Ascending aorta (tissue), 2 donors: Measurements from ENCODE around the gene LMOD1. TPM values are rescaled to one million over a fixed set of nuclear protein-coding genes. Genes with fewer than 3 reads are reported as not detected.
"Not testable (repeated sequence)": the region's sequence is repeated elsewhere in the genome, so short reads cannot be mapped to it uniquely, and the experiment has no call there.

ENCODE experiments used
- DNase-seq, 2 donors: peaks; one replicate each; pipeline ENCODE4 v3.0.0-alpha.2; 2019; ENCODE audit warnings: low spot score in 2 of 2
- H3K27ac ChIP-seq, 2 donors: fragments of 200-600 bp; sonication (generic); one replicate each; pipeline ENCODE4 v1.5.1; 2016 to 2017; ENCODE audit warnings: mild to moderate bottlenecking in 1 of 2
- H3K27me3 ChIP-seq: fragments of 200-600 bp; sonication (generic); one replicate; pipeline ENCODE4 v1.5.1; 2017
- H3K36me3 ChIP-seq, 2 donors: fragments of 200-600 bp; sonication (generic); one replicate each; pipeline ENCODE4 v1.5.1; 2016
- H3K4me1 ChIP-seq, 2 donors: fragments of 200-600 bp; sonication (generic); one replicate each; pipeline ENCODE4 v1.5.1; 2016 to 2017; ENCODE audit warnings: mild to moderate bottlenecking in 1 of 2
- H3K4me3 ChIP-seq, 2 donors: fragments of 200-600 bp; sonication (generic); one replicate each; pipeline ENCODE4 v1.5.1; 2016 to 2017; ENCODE audit warnings: mild to moderate bottlenecking in 1 of 2
- H3K9me3 ChIP-seq, 2 donors: fragments of 200-600 bp; sonication (generic); one replicate each; pipeline ENCODE4 v1.5.1; 2016
- CTCF ChIP-seq, 3 experiments: fragments of 200-600 bp in 2 of 3; fragments of 450-650 bp in 1 of 3; sonication (generic) in 2 of 3; IDR thresholded peaks; one replicate each; pipeline ENCODE4 v1.5.1; 2016 to 2019; ENCODE audit warnings: antibody characterized with exemption in 3 of 3, mild to moderate bottlenecking in 1 of 3, moderate library complexity in 1 of 3
- intact Hi-C: fragments of 100-400 bp; cut with DNase I; formaldehyde crosslinking; loops from one replicate; pipeline ENCODE4 v1.15.1; 2023
- total RNA-seq: library from RNA; depleted of rRNA; stranded (reverse); fragments of >200 nt; gene quantifications from one replicate; pipeline ENCODE4 v1.1.0, GENCODE V29; 2016

LMOD1 gene
- total RNA-seq, 1 donor from 2014 or later, result 316 TPM

- intact Hi-C loops, result no loop called here
- H3K9me3 ChIP-seq, result no peaks in the 10 kb centered on the region
- peak overlapping the region; percentile 87 to 89 for H3K27ac ChIP-seq
- H3K27me3 ChIP-seq, result no peaks in the 10 kb centered on the region
- no peak for DNase-seq
- peak overlapping the region; percentile 72 to 91 for H3K4me3 ChIP-seq
- peaks cover 3 to 21% of the 10 kb centered on the region in 2 donors for H3K4me1 ChIP-seq
- H3K36me3 ChIP-seq, result peaks cover 22 to 43% of the 10 kb centered on the region in 2 donors
- TF ChIP-seq CTCF (IDR thresholded peaks at IDR 0.05), result peak; percentile 27 to 49 (median 34)
Measured at GRCh38 chr1:201945157-201945556, 1.2 kb downstream of the LMOD1 start.

- no peak for TF ChIP-seq CTCF (IDR thresholded peaks at IDR 0.05)
- peak overlapping the region; percentile 72 to 91 for H3K4me3 ChIP-seq
- peaks cover 22 to 43% of the 10 kb centered on the region in 2 donors for H3K36me3 ChIP-seq
- DNase-seq, result no peak
- H3K9me3 ChIP-seq, result no peaks in the 10 kb centered on the region
- peaks cover 3 to 20% of the 10 kb centered on the region in 2 donors for H3K4me1 ChIP-seq
- intact Hi-C loops, result no loop called here
- H3K27me3 ChIP-seq, result no peaks in the 10 kb centered on the region
- peak overlapping the region; percentile 87 to 89 for H3K27ac ChIP-seq
Measured at GRCh38 chr1:201944639-201945038, 1.7 kb downstream of the LMOD1 start.

- Histone ChIP-seq H3K9me3 (no peaks in the 10 kb centered on the region), H3K4me3 (peak overlapping the region; percentile 72 to 91), H3K27me3 (no peaks in the 10 kb centered on the region), H3K27ac (peak overlapping the region; percentile 87 to 89), H3K4me1 (peaks cover 3 to 20% of the 10 kb centered on the region in 2 donors), H3K36me3 (peaks cover 26 to 43% of the 10 kb centered on the region in 2 donors)
- intact Hi-C loops, result no loop called here
- TF ChIP-seq CTCF (IDR thresholded peaks at IDR 0.05), result no peak
- no peak for DNase-seq
Measured at GRCh38 chr1:201944002-201944401, 2.3 kb downstream of the LMOD1 start.

GRCh38 chr1:201942129-201942495 lies 4.2 kb downstream of the LMOD1 start:
- intact Hi-C loops, result no loop called here
- DNase-seq, result no peak
- no peak for TF ChIP-seq CTCF (IDR thresholded peaks at IDR 0.05)
- Histone ChIP-seq H3K27me3 (no peaks in the 10 kb centered on the region), H3K4me1 (peaks cover 12 to 17% of the 10 kb centered on the region in 2 donors), H3K9me3 (no peaks in the 10 kb centered on the region), H3K36me3 (peaks cover 32 to 43% of the 10 kb centered on the region in 2 donors), H3K27ac (peak overlapping the region; percentile 81 to 87), H3K4me3 (peak overlapping the region; percentile 72 to 91)

- intact Hi-C loops, result no loop called here
- peak overlapping the region; percentile 81 to 87 for H3K27ac ChIP-seq
- H3K9me3 ChIP-seq, result no peaks in the 10 kb centered on the region
- DNase-seq, result no peak
- peaks cover 18 to 23% of the 10 kb centered on the region in 2 donors for H3K4me1 ChIP-seq
- TF ChIP-seq CTCF (IDR thresholded peaks at IDR 0.05), result no peak
- peaks cover 34 to 48% of the 10 kb centered on the region in 2 donors for H3K36me3 ChIP-seq
- no peaks in the 10 kb centered on the region for H3K27me3 ChIP-seq
- peak overlapping the region; percentile 72 to 91 for H3K4me3 ChIP-seq
Measured at GRCh38 chr1:201941420-201942128, 4.8 kb downstream of the LMOD1 start.

GRCh38 chr1:201940316-201940715 lies 6.0 kb downstream of the LMOD1 start:
- H3K9me3 ChIP-seq, intact Hi-C loops, H3K27me3 ChIP-seq, DNase-seq: not testable (repeated sequence)
- Histone ChIP-seq H3K4me1 (peaks cover 21 to 31% of the 10 kb centered on the region in 2 donors), H3K36me3 (peaks cover 34 to 52% of the 10 kb centered on the region in 2 donors), H3K4me3 (peak overlapping the region; percentile 72 to 91), H3K27ac (peak overlapping the region; percentile 81 to 87)
